Vagina (tissue), 2 donors: ENCODE results near the gene WWP2. TPM values are rescaled to one million over a fixed set of nuclear protein-coding genes. Genes with fewer than 3 reads are reported as not detected.

ENCODE experiments used
- DNase-seq, 2 donors: peaks; one replicate each; pipeline ENCODE4 v3.0.0-alpha.2; 2017; ENCODE audit errors: extremely low spot score in 2 of 2
- H3K27ac ChIP-seq: fragments of 200-600 bp; sonication (generic); one replicate; pipeline ENCODE4 v1.5.1; 2019
- H3K27me3 ChIP-seq: fragments of 200-600 bp; sonication (generic); one replicate; pipeline ENCODE4 v1.5.1; 2019
- H3K36me3 ChIP-seq, 2 donors: fragments of 200-600 bp; sonication (generic); one replicate each; pipeline ENCODE4 v1.5.1; 2017 to 2019
- H3K4me1 ChIP-seq: fragments of 200-600 bp; sonication (generic); one replicate; pipeline ENCODE4 v1.5.1; 2019
- H3K4me3 ChIP-seq, 2 donors: fragments of 200-600 bp; sonication (generic); 1 replicate in 1 of 2; 2 replicates in 1 of 2; pipeline ENCODE4 v1.5.1; 2016 to 2019
- H3K9me3 ChIP-seq: fragments of 200-600 bp; sonication (generic); one replicate; pipeline ENCODE4 v1.5.1; 2019
- CTCF ChIP-seq, 3 experiments: fragments of 450-650 bp in 2 of 3; fragments of 200-600 bp in 1 of 3; sonication (generic) in 1 of 3; IDR thresholded peaks; one replicate each; pipeline ENCODE4 v1.5.1; 2017 to 2019; ENCODE audit warnings: antibody characterized with exemption in 3 of 3, mild to moderate bottlenecking in 2 of 3, moderate library complexity in 2 of 3
- POLR2A ChIP-seq, 2 donors: fragments of 450-650 bp; IDR thresholded peaks; one replicate each; pipeline ENCODE4 v1.6.1; 2017; ENCODE audit warnings: antibody characterized with exemption in 2 of 2, mild to moderate bottlenecking in 2 of 2, moderate library complexity in 2 of 2
- POLR2AphosphoS5 ChIP-seq, 2 donors: sonication (generic); formaldehyde crosslinking; IDR thresholded peaks; one replicate each; pipeline ENCODE4 v1.9.0; 2017; ENCODE audit warnings: antibody characterized with exemption in 2 of 2, mild to moderate bottlenecking in 2 of 2, low read depth in 1 of 2; ENCODE audit not compliant: insufficient read depth in 1 of 2
- intact Hi-C: fragments of 100-400 bp; cut with DNase I; formaldehyde crosslinking; loops from one replicate; pipeline ENCODE4 v1.15.1; 2023
- total RNA-seq: library from RNA; depleted of rRNA; stranded (reverse); fragments of >200 nt; gene quantifications from one replicate; pipeline ENCODE4 v1.2.3, GENCODE V29; 2016

WWP2 gene
- total RNA-seq, 1 donor from 2014 or later: 26.0 TPM

DNA sequence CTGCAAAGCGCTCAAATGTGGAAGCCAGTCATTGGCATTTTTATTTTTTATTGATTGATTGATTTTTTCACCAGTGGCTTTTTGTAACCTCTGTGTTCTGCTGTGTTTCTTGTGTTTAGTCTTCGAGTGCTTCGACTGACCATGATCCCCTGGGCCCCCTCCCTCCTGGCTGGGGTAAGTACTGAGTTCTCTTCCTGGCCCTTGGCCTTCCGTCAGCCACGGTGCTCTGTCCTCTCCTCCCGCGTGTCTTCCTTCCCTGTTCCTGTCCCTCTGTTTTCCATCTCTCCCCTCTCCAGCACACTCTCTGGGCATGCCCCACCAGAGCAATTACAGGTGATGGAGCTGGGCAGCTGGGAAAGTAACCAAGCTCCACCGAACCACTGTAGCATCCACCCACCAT lies 163.2 kb downstream of the WWP2 start:
- TF ChIP-seq POLR2AphosphoS5 (IDR thresholded peaks at IDR 0.05; ENCODE audit: insufficient read depth in 1 of 2, low read depth in 1 of 2): no peak
- no peak for TF ChIP-seq CTCF (IDR thresholded peaks at IDR 0.05)
- no peak for TF ChIP-seq POLR2A (IDR thresholded peaks at IDR 0.05)
- H3K9me3 ChIP-seq: no peaks in the 10 kb centered on the region
- H3K27ac ChIP-seq: peak overlapping the region; percentile 89
- H3K27me3 ChIP-seq: no peaks in the 10 kb centered on the region
- no peaks in the 10 kb centered on the region for H3K36me3 ChIP-seq
- peaks cover 44% of the 10 kb centered on the region for H3K4me1 ChIP-seq
- peak overlapping the region; percentile 28 to 33 for H3K4me3 ChIP-seq
- intact Hi-C loops: no loop called here
- no peak for DNase-seq

- Histone ChIP-seq H3K27ac (peak overlapping the region; percentile 66), H3K4me1 (peaks cover 44% of the 10 kb centered on the region), H3K27me3 (no peaks in the 10 kb centered on the region), H3K4me3 (peak overlapping the region in 1 of 2 donors; percentile 39), H3K9me3 (no peaks in the 10 kb centered on the region), H3K36me3 (peaks cover 0 to 8% of the 10 kb centered on the region in 2 donors)
- intact Hi-C loops: loop anchor here (2.0 kb wide), 1 partner anchor 77 kb away; no protein-coding TSS in a partner anchor
- TF ChIP-seq CTCF (IDR thresholded peaks at IDR 0.05) (no peak), POLR2AphosphoS5 (IDR thresholded peaks at IDR 0.05; ENCODE audit: insufficient read depth in 1 of 2, low read depth in 1 of 2) (no peak), POLR2A (IDR thresholded peaks at IDR 0.05) (no peak)
- no peak for DNase-seq
These were observed 164.1 kb downstream of the WWP2 start for GRCh38 chr16:69926241-69926640.

- peak overlapping the region; percentile 7 to 39 for H3K4me3 ChIP-seq
- no peak for TF ChIP-seq CTCF (IDR thresholded peaks at IDR 0.05)
- peak in 1 of 2 donors; percentile 57 for TF ChIP-seq POLR2AphosphoS5 (IDR thresholded peaks at IDR 0.05; ENCODE audit: insufficient read depth in 1 of 2, low read depth in 1 of 2)
- no peak for TF ChIP-seq POLR2A (IDR thresholded peaks at IDR 0.05)
- no peaks in the 10 kb centered on the region for H3K27me3 ChIP-seq
- H3K36me3 ChIP-seq: peaks cover 0 to 18% of the 10 kb centered on the region in 2 donors
- no peaks in the 10 kb centered on the region for H3K9me3 ChIP-seq
- intact Hi-C loops: loop anchor here (2.0 kb wide), 1 partner anchor 78 kb away; no protein-coding TSS in a partner anchor
- H3K27ac ChIP-seq: peak overlapping the region; percentile 66
- peaks cover 44% of the 10 kb centered on the region for H3K4me1 ChIP-seq
- no peak for DNase-seq
These were observed 165.1 kb downstream of the WWP2 start for GRCh38 chr16:69927056-69927757.

DNA sequence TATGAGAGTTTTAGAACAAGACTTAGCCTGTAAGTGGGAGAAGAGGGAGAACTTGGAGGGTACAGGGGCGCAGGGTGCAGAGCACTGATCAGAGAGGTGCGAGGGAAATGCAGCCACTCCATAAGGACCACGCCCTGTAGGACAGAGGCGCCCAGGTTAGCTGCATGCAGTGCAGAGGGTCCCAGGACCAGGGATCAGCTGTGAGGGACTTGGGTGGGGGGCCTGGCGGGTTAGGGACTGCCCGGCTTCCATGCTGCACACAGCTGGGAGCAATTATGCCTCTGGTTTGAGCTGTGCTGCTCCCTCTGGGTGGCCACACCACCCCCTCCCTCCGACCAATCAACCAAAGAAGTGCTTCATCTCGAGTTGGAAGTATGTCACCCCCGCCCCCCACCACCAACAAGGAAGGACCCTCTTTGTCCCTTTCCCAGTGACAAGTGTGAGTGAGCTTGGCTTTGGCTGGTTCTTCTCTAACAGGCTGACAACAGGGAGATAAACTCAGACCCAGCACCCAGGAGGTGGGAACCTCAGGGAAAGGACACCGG lies 166.8 kb downstream of the WWP2 start:
- Histone ChIP-seq H3K4me3 (no peak overlapping the region), H3K4me1 (peaks cover 44% of the 10 kb centered on the region), H3K27me3 (no peaks in the 10 kb centered on the region), H3K36me3 (peaks cover 0 to 33% of the 10 kb centered on the region in 2 donors), H3K9me3 (no peaks in the 10 kb centered on the region), H3K27ac (no peak overlapping the region)
- intact Hi-C loops: no loop called here
- DNase-seq: no peak
- TF ChIP-seq CTCF (IDR thresholded peaks at IDR 0.05) (no peak), POLR2A (IDR thresholded peaks at IDR 0.05) (no peak), POLR2AphosphoS5 (IDR thresholded peaks at IDR 0.05; ENCODE audit: insufficient read depth in 1 of 2, low read depth in 1 of 2) (no peak)

- intact Hi-C loops: no loop called here
- Histone ChIP-seq H3K9me3 (no peaks in the 10 kb centered on the region), H3K27ac (no peak overlapping the region), H3K36me3 (peaks cover 0 to 39% of the 10 kb centered on the region in 2 donors), H3K27me3 (no peaks in the 10 kb centered on the region), H3K4me1 (peaks cover 38% of the 10 kb centered on the region), H3K4me3 (no peak overlapping the region)
- no peak for DNase-seq
- TF ChIP-seq POLR2A (IDR thresholded peaks at IDR 0.05) (no peak), POLR2AphosphoS5 (IDR thresholded peaks at IDR 0.05; ENCODE audit: insufficient read depth in 1 of 2, low read depth in 1 of 2) (no peak), CTCF (IDR thresholded peaks at IDR 0.05) (no peak)
These were observed 167.3 kb downstream of the WWP2 start for GRCh38 chr16:69929480-69929879.
